ENCODE data around the gene TTLL3. TPM values are rescaled to one million over a fixed set of nuclear protein-coding genes. Genes with fewer than 3 reads are reported as not detected.

The TTLL3 gene
- polyA plus RNA-seq, 1 donor from 2014 or later: 47.6 TPM

DNA sequence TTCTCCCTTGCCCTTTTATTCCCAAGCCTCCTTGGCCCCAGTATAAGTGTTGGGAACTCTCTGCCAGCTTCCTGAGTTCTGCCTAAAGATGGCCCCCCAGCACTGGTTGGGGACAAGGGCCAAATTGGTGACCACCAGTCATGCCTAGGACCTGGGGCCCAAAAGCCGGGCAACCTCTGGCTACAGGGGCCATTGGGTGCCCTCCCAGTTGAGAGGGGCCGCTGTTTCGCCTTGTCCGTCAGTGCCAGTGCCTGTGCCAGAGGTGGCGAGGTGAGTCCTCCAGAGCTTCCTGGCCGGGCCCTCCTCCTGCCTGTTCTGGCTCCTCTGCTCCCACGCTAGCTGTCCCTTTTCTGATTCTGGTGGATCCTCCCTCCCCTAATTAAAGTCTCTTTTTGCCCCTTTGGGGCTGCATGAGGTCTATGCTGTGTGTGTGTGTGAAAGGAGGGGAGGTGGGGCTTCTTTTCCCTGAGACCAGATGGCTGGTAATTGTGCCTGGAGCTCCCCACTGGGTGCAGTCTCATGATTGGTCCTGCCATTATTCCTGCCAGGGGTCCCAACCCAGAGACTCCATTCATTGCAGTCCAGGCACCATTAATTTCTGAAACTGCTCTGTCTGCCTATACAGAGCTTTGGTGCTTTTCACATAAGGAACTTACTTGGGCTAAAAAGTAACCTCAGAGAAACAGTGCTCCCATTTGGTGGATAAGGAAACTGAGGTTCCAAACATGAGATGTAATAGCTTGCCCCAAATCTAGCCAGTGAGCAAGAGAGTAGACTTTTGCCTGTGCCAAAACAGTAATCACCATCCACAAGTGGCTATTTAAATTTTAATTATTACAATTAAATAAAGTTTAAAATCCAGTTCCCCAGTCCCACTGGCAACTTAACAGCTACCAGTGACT is 3.1 kb upstream of the TTLL3 start:
- H2AFZ ChIP-seq (ENCODE audit: low read depth, low read length): no peak overlapping the region
- no peak overlapping the region for H3K4me3 ChIP-seq (ENCODE audit: low read length)
- H3K27ac ChIP-seq (ENCODE audit: low read length): no peak overlapping the region

DNA sequence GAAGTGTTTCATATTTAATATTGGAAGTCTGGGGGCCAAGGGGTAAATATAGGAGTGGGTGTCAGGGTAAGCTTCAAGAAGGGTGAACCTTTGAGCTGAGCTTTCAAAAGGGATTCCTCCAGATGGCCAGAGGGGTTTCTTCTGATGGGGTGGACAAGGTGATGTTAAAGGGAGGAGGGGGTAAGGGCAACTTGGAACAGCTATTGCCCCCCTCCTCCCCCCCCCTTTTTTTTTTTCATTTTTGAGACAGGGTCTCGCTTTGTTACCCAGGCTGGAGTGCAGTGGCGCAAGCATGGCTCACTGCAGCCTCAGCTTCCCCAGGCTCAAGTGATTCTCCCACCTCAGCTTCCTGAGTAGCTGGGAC is 2.1 kb upstream of the TTLL3 start:
- no peak overlapping the region for H3K4me2 ChIP-seq (ENCODE audit: low read length)
- no peaks in the 10 kb centered on the region for H4K20me1 ChIP-seq (ENCODE audit: insufficient read depth)
- no peak overlapping the region for H2AFZ ChIP-seq (ENCODE audit: low read depth, low read length)
- no peaks in the 10 kb centered on the region for H3K9me2 ChIP-seq (ENCODE audit: insufficient read depth, low read length)
- no peaks in the 10 kb centered on the region for H3K79me2 ChIP-seq (replicated peaks; ENCODE audit: insufficient read depth, low read length)
- no peak for TF ChIP-seq EZH2 (IDR thresholded peaks at IDR 0.05; ENCODE audit: borderline replicate concordance, insufficient read depth, low read length, poor library complexity, severe bottlenecking)
- no peak for TF ChIP-seq TAF1 (IDR thresholded peaks at IDR 0.05; ENCODE audit: low read depth)
- no peak for TF ChIP-seq POLR2AphosphoS5 (IDR thresholded peaks at IDR 0.05)
- no peak for TF ChIP-seq MXI1 (conservative IDR thresholded peaks at IDR 0.05; ENCODE audit: poor library complexity, severe bottlenecking)
- TF ChIP-seq, protein P1, sequence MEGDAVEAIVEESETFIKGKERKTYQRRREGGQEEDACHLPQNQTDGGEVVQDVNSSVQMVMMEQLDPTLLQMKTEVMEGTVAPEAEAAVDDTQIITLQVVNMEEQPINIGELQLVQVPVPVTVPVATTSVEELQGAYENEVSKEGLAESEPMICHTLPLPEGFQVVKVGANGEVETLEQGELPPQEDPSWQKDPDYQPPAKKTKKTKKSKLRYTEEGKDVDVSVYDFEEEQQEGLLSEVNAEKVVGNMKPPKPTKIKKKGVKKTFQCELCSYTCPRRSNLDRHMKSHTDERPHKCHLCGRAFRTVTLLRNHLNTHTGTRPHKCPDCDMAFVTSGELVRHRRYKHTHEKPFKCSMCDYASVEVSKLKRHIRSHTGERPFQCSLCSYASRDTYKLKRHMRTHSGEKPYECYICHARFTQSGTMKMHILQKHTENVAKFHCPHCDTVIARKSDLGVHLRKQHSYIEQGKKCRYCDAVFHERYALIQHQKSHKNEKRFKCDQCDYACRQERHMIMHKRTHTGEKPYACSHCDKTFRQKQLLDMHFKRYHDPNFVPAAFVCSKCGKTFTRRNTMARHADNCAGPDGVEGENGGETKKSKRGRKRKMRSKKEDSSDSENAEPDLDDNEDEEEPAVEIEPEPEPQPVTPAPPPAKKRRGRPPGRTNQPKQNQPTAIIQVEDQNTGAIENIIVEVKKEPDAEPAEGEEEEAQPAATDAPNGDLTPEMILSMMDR (IDR thresholded peaks at IDR 0.05; ENCODE audit: poor library complexity, severe bottlenecking): no peak
- no peak for TF ChIP-seq SMC3 (conservative IDR thresholded peaks at IDR 0.05; ENCODE audit: poor library complexity)
- TF ChIP-seq, protein P2, sequence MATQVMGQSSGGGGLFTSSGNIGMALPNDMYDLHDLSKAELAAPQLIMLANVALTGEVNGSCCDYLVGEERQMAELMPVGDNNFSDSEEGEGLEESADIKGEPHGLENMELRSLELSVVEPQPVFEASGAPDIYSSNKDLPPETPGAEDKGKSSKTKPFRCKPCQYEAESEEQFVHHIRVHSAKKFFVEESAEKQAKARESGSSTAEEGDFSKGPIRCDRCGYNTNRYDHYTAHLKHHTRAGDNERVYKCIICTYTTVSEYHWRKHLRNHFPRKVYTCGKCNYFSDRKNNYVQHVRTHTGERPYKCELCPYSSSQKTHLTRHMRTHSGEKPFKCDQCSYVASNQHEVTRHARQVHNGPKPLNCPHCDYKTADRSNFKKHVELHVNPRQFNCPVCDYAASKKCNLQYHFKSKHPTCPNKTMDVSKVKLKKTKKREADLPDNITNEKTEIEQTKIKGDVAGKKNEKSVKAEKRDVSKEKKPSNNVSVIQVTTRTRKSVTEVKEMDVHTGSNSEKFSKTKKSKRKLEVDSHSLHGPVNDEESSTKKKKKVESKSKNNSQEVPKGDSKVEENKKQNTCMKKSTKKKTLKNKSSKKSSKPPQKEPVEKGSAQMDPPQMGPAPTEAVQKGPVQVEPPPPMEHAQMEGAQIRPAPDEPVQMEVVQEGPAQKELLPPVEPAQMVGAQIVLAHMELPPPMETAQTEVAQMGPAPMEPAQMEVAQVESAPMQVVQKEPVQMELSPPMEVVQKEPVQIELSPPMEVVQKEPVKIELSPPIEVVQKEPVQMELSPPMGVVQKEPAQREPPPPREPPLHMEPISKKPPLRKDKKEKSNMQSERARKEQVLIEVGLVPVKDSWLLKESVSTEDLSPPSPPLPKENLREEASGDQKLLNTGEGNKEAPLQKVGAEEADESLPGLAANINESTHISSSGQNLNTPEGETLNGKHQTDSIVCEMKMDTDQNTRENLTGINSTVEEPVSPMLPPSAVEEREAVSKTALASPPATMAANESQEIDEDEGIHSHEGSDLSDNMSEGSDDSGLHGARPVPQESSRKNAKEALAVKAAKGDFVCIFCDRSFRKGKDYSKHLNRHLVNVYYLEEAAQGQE (IDR thresholded peaks at IDR 0.05; ENCODE audit: borderline replicate concordance): no peak
- no peak for TF ChIP-seq EP300 (conservative IDR thresholded peaks at IDR 0.05; ENCODE audit: poor library complexity, severe bottlenecking)
- TF ChIP-seq RAD21 (conservative IDR thresholded peaks at IDR 0.05): no peak
- no peak overlapping the region for H3K27ac ChIP-seq (ENCODE audit: low read length)
- no peaks in the 10 kb centered on the region for H3K9me3 ChIP-seq (ENCODE audit: low read length)
- no peaks in the 10 kb centered on the region for H3K36me3 ChIP-seq (ENCODE audit: insufficient read depth, low read length)
- no peaks in the 10 kb centered on the region for H3F3A ChIP-seq (ENCODE audit: insufficient read depth, low read length, poor library complexity, severe bottlenecking)
- no peak overlapping the region for H3K9ac ChIP-seq (ENCODE audit: low read length)
- H3K4me3 ChIP-seq (ENCODE audit: low read length): no peak overlapping the region
- no peaks in the 10 kb centered on the region for H3K27me3 ChIP-seq (ENCODE audit: insufficient read depth, low read depth, low read length)

More for the DNA sequence above, 3.1 kb upstream of the TTLL3 start:
- Histone ChIP-seq H3K9me3 (ENCODE audit: low read length) (no peaks in the 10 kb centered on the region), H3K36me3 (ENCODE audit: insufficient read depth, low read length) (no peaks in the 10 kb centered on the region), H3K9me2 (ENCODE audit: insufficient read depth, low read length) (no peaks in the 10 kb centered on the region), H3K79me2 (replicated peaks; ENCODE audit: insufficient read depth, low read length) (no peaks in the 10 kb centered on the region), H3K4me2 (ENCODE audit: low read length) (no peak overlapping the region), H3K27me3 (ENCODE audit: insufficient read depth, low read depth, low read length) (no peaks in the 10 kb centered on the region), H4K20me1 (ENCODE audit: insufficient read depth) (no peaks in the 10 kb centered on the region), H3F3A (ENCODE audit: insufficient read depth, low read length, poor library complexity, severe bottlenecking) (no peaks in the 10 kb centered on the region), H3K9ac (ENCODE audit: low read length) (no peak overlapping the region)
- no peak for TF ChIP-seq MXI1 (conservative IDR thresholded peaks at IDR 0.05; ENCODE audit: poor library complexity, severe bottlenecking)
- TF ChIP-seq EP300 (conservative IDR thresholded peaks at IDR 0.05; ENCODE audit: poor library complexity, severe bottlenecking): no peak
- TF ChIP-seq TAF1 (IDR thresholded peaks at IDR 0.05; ENCODE audit: low read depth): no peak
- TF ChIP-seq, protein P1 (IDR thresholded peaks at IDR 0.05; ENCODE audit: poor library complexity, severe bottlenecking): no peak
- no peak for TF ChIP-seq POLR2AphosphoS5 (IDR thresholded peaks at IDR 0.05)
- TF ChIP-seq SMC3 (conservative IDR thresholded peaks at IDR 0.05; ENCODE audit: poor library complexity): no peak
- no peak for TF ChIP-seq EZH2 (IDR thresholded peaks at IDR 0.05; ENCODE audit: borderline replicate concordance, insufficient read depth, low read length, poor library complexity, severe bottlenecking)
- TF ChIP-seq, protein P2 (IDR thresholded peaks at IDR 0.05; ENCODE audit: borderline replicate concordance): no peak
- TF ChIP-seq RAD21 (conservative IDR thresholded peaks at IDR 0.05): no peak
